Measurements from ENCODE around the gene KCNH3.

Gene KCNH3

DNA sequence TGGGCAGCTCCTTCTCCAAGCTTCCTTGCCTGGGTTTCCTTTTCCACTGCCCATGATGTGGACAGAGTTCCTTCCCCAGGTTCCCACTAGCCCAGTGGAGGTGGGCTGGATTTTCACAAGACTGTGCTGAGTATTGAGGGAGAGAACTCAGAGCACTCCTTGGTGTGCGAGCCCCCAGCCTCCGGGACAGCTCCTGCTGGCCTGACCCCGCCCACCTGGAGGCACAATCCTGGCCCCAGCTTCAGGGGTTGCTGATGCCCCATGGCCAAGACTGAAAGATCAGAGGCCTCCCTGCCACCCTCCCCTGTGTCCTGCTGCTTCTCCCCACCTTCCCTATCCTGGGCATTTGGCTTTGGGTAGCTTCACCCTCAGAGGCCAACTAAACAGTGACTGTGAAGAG lies 7.7 kb downstream of the KCNH3 start:
- no peaks in the 10 kb centered on the region for H3K36me3 ChIP-seq (ENCODE audit: control insufficient read depth in 2 of 2, insufficient read depth in 1 of 2, low read length in 2 of 2)
- ChIA-PET POLR2A (no interaction called here), CTCF (interaction anchor here (0.6 to 1.1 kb wide), 3 partner anchors 34 to 187 kb away, joined by 3 read pairs; partner anchors contain the start of gene PRPF40B)
- no peak overlapping the region for H3K4me3 ChIP-seq (ENCODE audit: low read depth, low read length)
- H3K9me3 ChIP-seq (ENCODE audit: control insufficient read depth, insufficient read depth, low read depth, low read length): no peaks in the 10 kb centered on the region
- TF ChIP-seq ZNF660 (tag by site-specific recombination; IDR thresholded peaks at IDR 0.05): no peak
- TF ChIP-seq, protein P1, sequence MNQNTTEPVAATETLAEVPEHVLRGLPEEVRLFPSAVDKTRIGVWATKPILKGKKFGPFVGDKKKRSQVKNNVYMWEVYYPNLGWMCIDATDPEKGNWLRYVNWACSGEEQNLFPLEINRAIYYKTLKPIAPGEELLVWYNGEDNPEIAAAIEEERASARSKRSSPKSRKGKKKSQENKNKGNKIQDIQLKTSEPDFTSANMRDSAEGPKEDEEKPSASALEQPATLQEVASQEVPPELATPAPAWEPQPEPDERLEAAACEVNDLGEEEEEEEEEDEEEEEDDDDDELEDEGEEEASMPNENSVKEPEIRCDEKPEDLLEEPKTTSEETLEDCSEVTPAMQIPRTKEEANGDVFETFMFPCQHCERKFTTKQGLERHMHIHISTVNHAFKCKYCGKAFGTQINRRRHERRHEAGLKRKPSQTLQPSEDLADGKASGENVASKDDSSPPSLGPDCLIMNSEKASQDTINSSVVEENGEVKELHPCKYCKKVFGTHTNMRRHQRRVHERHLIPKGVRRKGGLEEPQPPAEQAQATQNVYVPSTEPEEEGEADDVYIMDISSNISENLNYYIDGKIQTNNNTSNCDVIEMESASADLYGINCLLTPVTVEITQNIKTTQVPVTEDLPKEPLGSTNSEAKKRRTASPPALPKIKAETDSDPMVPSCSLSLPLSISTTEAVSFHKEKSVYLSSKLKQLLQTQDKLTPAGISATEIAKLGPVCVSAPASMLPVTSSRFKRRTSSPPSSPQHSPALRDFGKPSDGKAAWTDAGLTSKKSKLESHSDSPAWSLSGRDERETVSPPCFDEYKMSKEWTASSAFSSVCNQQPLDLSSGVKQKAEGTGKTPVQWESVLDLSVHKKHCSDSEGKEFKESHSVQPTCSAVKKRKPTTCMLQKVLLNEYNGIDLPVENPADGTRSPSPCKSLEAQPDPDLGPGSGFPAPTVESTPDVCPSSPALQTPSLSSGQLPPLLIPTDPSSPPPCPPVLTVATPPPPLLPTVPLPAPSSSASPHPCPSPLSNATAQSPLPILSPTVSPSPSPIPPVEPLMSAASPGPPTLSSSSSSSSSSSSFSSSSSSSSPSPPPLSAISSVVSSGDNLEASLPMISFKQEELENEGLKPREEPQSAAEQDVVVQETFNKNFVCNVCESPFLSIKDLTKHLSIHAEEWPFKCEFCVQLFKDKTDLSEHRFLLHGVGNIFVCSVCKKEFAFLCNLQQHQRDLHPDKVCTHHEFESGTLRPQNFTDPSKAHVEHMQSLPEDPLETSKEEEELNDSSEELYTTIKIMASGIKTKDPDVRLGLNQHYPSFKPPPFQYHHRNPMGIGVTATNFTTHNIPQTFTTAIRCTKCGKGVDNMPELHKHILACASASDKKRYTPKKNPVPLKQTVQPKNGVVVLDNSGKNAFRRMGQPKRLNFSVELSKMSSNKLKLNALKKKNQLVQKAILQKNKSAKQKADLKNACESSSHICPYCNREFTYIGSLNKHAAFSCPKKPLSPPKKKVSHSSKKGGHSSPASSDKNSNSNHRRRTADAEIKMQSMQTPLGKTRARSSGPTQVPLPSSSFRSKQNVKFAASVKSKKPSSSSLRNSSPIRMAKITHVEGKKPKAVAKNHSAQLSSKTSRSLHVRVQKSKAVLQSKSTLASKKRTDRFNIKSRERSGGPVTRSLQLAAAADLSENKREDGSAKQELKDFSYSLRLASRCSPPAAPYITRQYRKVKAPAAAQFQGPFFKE (tag by site-specific recombination; IDR thresholded peaks at IDR 0.05; ENCODE audit: borderline replicate concordance): no peak
- no peak for TF ChIP-seq ZNF157 (tag by site-specific recombination; IDR thresholded peaks at IDR 0.05)
- no peak for TF ChIP-seq ZEB2 (tag by site-specific recombination; IDR thresholded peaks at IDR 0.05)
- TF ChIP-seq ZNF266 (tag by site-specific recombination; IDR thresholded peaks at IDR 0.05; ENCODE audit: low read depth): no peak
- TF ChIP-seq ZIC2 (tag by site-specific recombination; IDR thresholded peaks at IDR 0.05): peak; percentile 46
- no peak overlapping the region for H3K27ac ChIP-seq (ENCODE audit: extremely low read depth, low read depth, low read length)
- H3K4me1 ChIP-seq (ENCODE audit: control insufficient read depth, insufficient read depth, low read length): no peaks in the 10 kb centered on the region

DNA sequence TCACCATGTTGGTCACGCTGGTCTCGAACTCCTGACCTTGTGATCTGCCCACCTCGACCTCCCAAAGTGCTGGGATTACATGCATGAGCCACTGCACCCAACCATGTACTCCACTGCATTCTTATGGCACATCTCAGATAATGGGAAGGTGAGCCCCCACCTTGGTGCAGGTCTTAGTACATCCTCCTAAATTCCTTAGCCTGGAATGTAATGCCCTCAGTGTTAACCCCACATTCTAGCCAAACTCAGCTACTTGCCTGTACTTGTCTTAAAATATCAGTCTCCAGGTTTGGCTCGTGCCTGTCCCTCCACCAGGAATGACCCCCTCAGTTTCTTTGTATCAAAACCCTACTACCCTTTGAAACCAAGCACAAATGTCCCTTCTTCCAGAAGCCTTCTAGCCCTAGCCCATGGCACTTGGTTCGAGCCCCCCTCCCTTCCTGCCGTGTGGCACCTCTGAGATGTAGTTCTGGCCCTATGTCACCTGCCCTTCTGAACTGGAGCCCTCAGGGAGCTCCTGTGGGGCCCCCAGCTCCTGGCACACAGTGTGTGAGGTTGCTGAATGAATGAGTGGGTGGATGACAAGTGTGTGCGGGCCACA lies 8.4 kb downstream of the KCNH3 start:
- Histone ChIP-seq H3K36me3 (ENCODE audit: control insufficient read depth in 2 of 2, insufficient read depth in 1 of 2, low read length in 2 of 2) (no peaks in the 10 kb centered on the region), H3K27ac (ENCODE audit: extremely low read depth, low read depth, low read length) (no peak overlapping the region), H3K9me3 (ENCODE audit: control insufficient read depth, insufficient read depth, low read depth, low read length) (no peaks in the 10 kb centered on the region), H3K4me1 (ENCODE audit: control insufficient read depth, insufficient read depth, low read length) (no peaks in the 10 kb centered on the region), H3K4me3 (ENCODE audit: low read depth, low read length) (no peak overlapping the region)
- ChIA-PET CTCF (interaction anchor here (0.6 to 0.7 kb wide), 2 partner anchors 34 to 205 kb away, joined by 3 read pairs; no protein-coding TSS in a partner anchor), POLR2A (interaction anchor here (0.6 kb wide), 1 partner anchor 690 kb away, joined by 3 read pairs; no protein-coding TSS in a partner anchor)
- TF ChIP-seq ZNF175 (tag by site-specific recombination; IDR thresholded peaks at IDR 0.05) (no peak), ZNF394 (tag by site-specific recombination; IDR thresholded peaks at IDR 0.05; ENCODE audit: borderline replicate concordance) (no peak), ZFHX2 (tag by site-specific recombination; conservative IDR thresholded peaks at IDR 0.05) (peak; percentile 55)
- TF ChIP-seq, protein P2, sequence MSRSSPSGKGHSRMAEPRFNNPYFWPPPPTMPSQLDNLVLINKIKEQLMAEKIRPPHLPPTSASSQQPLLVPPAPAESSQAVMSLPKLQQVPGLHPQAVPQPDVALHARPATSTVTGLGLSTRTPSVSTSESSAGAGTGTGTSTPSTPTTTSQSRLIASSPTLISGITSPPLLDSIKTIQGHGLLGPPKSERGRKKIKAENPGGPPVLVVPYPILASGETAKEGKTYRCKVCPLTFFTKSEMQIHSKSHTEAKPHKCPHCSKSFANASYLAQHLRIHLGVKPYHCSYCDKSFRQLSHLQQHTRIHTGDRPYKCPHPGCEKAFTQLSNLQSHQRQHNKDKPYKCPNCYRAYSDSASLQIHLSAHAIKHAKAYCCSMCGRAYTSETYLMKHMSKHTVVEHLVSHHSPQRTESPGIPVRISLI (tag by site-specific recombination; IDR thresholded peaks at IDR 0.05): no peak
- TF ChIP-seq, protein P3, sequence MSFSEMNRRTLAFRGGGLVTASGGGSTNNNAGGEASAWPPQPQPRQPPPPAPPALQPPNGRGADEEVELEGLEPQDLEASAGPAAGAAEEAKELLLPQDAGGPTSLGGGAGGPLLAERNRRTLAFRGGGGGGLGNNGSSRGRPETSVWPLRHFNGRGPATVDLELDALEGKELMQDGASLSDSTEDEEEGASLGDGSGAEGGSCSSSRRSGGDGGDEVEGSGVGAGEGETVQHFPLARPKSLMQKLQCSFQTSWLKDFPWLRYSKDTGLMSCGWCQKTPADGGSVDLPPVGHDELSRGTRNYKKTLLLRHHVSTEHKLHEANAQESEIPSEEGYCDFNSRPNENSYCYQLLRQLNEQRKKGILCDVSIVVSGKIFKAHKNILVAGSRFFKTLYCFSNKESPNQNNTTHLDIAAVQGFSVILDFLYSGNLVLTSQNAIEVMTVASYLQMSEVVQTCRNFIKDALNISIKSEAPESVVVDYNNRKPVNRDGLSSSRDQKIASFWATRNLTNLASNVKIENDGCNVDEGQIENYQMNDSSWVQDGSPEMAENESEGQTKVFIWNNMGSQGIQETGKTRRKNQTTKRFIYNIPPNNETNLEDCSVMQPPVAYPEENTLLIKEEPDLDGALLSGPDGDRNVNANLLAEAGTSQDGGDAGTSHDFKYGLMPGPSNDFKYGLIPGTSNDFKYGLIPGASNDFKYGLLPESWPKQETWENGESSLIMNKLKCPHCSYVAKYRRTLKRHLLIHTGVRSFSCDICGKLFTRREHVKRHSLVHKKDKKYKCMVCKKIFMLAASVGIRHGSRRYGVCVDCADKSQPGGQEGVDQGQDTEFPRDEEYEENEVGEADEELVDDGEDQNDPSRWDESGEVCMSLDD (tag by site-specific recombination; IDR thresholded peaks at IDR 0.05): no peak

DNA sequence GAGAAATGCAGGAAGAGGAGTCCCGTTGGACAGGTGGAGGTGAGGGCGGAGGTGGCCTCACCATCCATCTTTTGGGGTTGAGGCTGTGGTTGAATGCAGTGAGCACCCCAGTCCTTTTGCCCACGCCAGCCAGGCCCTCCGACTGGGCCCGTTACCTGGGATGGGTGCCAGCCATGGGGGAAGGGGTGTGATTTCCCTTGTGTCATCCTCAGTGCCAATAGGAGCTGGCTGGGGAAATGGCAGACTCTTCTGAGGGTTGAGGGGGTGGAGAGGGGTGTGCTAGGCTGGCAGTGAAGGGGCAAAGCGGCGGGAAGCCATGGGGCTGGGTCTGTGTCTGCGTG lies 9.6 kb downstream of the KCNH3 start:
- TF ChIP-seq EGR2 (tag by site-specific recombination; IDR thresholded peaks at IDR 0.05; ENCODE audit: low read depth) (0 out of 2 replicates have a peak, but pooled peaks have one; percentile 14), ZNF221 (tag by site-specific recombination; IDR thresholded peaks at IDR 0.05; ENCODE audit: borderline replicate concordance) (no peak), ZNF311 (tag by site-specific recombination; IDR thresholded peaks at IDR 0.05; ENCODE audit: borderline replicate concordance) (no peak), ZNF792 (tag by site-specific recombination; IDR thresholded peaks at IDR 0.05) (no peak), FEZF1 (tag by site-specific recombination; IDR thresholded peaks at IDR 0.05) (no peak), ZNF707 (tag by site-specific recombination; IDR thresholded peaks at IDR 0.05) (no peak), ZNF664 (tag by site-specific recombination; IDR thresholded peaks at IDR 0.05) (no peak), ZNF274 (IDR thresholded peaks at IDR 0.05; ENCODE audit: low read length) (no peak), ZNF274 (tag by site-specific recombination; IDR thresholded peaks at IDR 0.05; ENCODE audit: borderline replicate concordance) (no peak), ZNF169 (tag by site-specific recombination; IDR thresholded peaks at IDR 0.05) (no peak)
- Histone ChIP-seq H3K27ac (ENCODE audit: extremely low read depth, low read depth, low read length) (no peak overlapping the region), H3K4me1 (ENCODE audit: control insufficient read depth, insufficient read depth, low read length) (no peaks in the 10 kb centered on the region), H3K9me3 (ENCODE audit: control insufficient read depth, insufficient read depth, low read depth, low read length) (no peaks in the 10 kb centered on the region), H3K4me3 (ENCODE audit: low read depth, low read length) (no peak overlapping the region), H3K36me3 (ENCODE audit: control insufficient read depth in 2 of 2, insufficient read depth in 1 of 2, low read length in 2 of 2) (no peaks in the 10 kb centered on the region)
- POLR2A ChIA-PET: no interaction called here
- CTCF ChIA-PET: no interaction called here

Measured in HEK293 (cell line).